Measurements from ENCODE around the gene PDE8B.
"Not testable (repeated sequence)": the region's sequence is repeated elsewhere in the genome, so short reads cannot be mapped to it uniquely, and the experiment has no call there.

PDE8B gene

GRCh38 chr5:77366717-77367500 is 156.4 kb downstream of the PDE8B start:
- no peak for DNase-seq (ENCODE audit: low spot score)

GRCh38 chr5:77367741-77368140 is 157.3 kb downstream of the PDE8B start:
- DNase-seq (ENCODE audit: low spot score): no peak

- DNase-seq (ENCODE audit: low spot score): no peak
Measured at GRCh38 chr5:77368367-77368766, 157.9 kb downstream of the PDE8B start.

GRCh38 chr5:77369566-77369965 is 159.1 kb downstream of the PDE8B start:
- DNase-seq (ENCODE audit: low spot score): no peak

GRCh38 chr5:77374686-77375085 is 164.2 kb downstream of the PDE8B start:
- DNase-seq (ENCODE audit: low spot score): no peak

- no peak for DNase-seq (ENCODE audit: low spot score)
Measured at GRCh38 chr5:77376609-77377300, 166.3 kb downstream of the PDE8B start.

- DNase-seq (ENCODE audit: low spot score): no peak
Measured at GRCh38 chr5:77379558-77380061, 169.1 kb downstream of the PDE8B start.

GRCh38 chr5:77380636-77381035 is 170.2 kb downstream of the PDE8B start:
- no peak for DNase-seq (ENCODE audit: low spot score)

GRCh38 chr5:77383336-77383735 is 172.9 kb downstream of the PDE8B start:
- not testable (repeated sequence) for DNase-seq (ENCODE audit: low spot score)

GRCh38 chr5:77386340-77386739 is 175.9 kb downstream of the PDE8B start:
- not testable (repeated sequence) for DNase-seq (ENCODE audit: low spot score)

GRCh38 chr5:77389746-77390145 is 179.3 kb downstream of the PDE8B start:
- no peak for DNase-seq (ENCODE audit: low spot score)

GRCh38 chr5:77390221-77390620 is 179.7 kb downstream of the PDE8B start:
- DNase-seq (ENCODE audit: low spot score): no peak

- no peak for DNase-seq (ENCODE audit: low spot score)
Measured at GRCh38 chr5:77390795-77391194, 180.3 kb downstream of the PDE8B start.

- DNase-seq (ENCODE audit: low spot score): no peak
Measured at GRCh38 chr5:77391240-77391765, 180.8 kb downstream of the PDE8B start.

- DNase-seq (ENCODE audit: low spot score): no peak
Measured at GRCh38 chr5:77394064-77394715, 183.7 kb downstream of the PDE8B start.

- DNase-seq (ENCODE audit: low spot score): no peak
Measured at GRCh38 chr5:77396017-77396416, 185.5 kb downstream of the PDE8B start.

- no peak for DNase-seq (ENCODE audit: low spot score)
Measured at GRCh38 chr5:77397686-77398292, 187.3 kb downstream of the PDE8B start.

GRCh38 chr5:77398458-77398857 is 188.0 kb downstream of the PDE8B start:
- no peak for DNase-seq (ENCODE audit: low spot score)

- DNase-seq (ENCODE audit: low spot score): no peak
Measured at GRCh38 chr5:77398896-77399295, 188.4 kb downstream of the PDE8B start.

GRCh38 chr5:77400645-77401044 is 190.2 kb downstream of the PDE8B start:
- DNase-seq (ENCODE audit: low spot score): no peak

- DNase-seq (ENCODE audit: low spot score): no peak
Measured at GRCh38 chr5:77402796-77403195, 192.3 kb downstream of the PDE8B start.

- DNase-seq (ENCODE audit: low spot score): no peak
Measured at GRCh38 chr5:77407152-77407551, 196.7 kb downstream of the PDE8B start.

Measured in pons (tissue), 1 donor.